ENCODE data around the gene RPL29.
A peak's percentile ranks its signal among the peaks of the same experiment; 100 is the strongest.
"Not testable (repeated sequence)": the region's sequence is repeated elsewhere in the genome, so short reads cannot be mapped to it uniquely, and the experiment has no call there.

Gene RPL29

GRCh38 chr3:51995346-51996163 lies at the start of gene RPL29:
RPL29 (minus strand) TSS chr3:51995895; CDS start chr3:51995461, 434 bp downstream.
- Mint-ChIP-seq H3K27ac (peak within 1 kb of the TSS; percentile 100), H3K9me3 (no peaks in the 10 kb centered on the region), H3K27me3 (ENCODE audit: low read depth) (peaks cover 13% of the 10 kb centered on the region), H3K36me3 (ENCODE audit: low read depth) (peaks cover 37% of the 10 kb centered on the region), H3K4me1 (ENCODE audit: low read depth) (peaks cover 26% of the 10 kb centered on the region), H3K4me3 (peak within 1 kb of the TSS; percentile 100)
- DNase-seq (ENCODE audit: low spot score): peak; percentile 89

DNA sequence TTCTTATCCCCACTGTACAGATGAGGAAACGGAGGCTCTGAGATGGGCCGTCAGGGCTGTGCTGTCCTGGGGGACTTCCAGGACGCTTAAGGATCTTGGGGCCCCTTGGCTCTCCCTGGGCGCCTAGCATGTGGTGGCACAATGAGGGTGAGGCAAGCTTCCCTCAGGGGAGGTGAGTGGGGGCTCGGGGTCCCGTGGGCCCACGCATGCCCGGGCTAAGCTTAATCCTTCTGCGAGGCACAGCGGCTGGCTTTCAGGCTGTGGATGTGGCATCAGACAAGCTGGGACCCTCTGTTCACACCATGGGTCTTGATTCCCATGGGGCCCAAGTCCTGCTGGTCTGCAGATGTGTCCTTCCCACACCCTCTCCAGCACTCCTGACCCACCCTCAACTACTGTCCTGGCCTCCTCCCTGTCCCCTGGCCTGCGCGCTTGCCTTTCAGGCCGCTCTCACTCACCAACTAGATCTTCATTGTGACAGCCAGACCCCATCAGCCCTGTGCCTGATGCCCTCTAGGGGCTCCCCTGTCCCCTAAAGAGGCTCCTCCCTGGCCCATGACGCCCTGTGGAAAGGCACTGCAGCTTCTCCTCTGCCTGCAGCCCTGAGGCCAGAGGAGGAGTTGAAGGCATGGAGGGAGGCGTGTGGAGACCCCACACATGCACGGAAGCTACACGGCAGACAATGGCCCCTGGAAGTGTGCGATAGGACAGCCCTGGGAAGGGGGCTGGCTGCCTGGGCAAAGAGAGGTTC lies 49.3 kb upstream of the RPL29 start:
- Mint-ChIP-seq H3K36me3 (ENCODE audit: low read depth) (peaks cover 6% of the 10 kb centered on the region), H3K27ac (no peak overlapping the region), H3K9me3 (no peaks in the 10 kb centered on the region), H3K4me1 (ENCODE audit: low read depth) (no peaks in the 10 kb centered on the region), H3K4me3 (no peak overlapping the region), H3K27me3 (ENCODE audit: low read depth) (peaks cover 5% of the 10 kb centered on the region)
- no peak for DNase-seq (ENCODE audit: low spot score)

- Mint-ChIP-seq H3K4me3 (no peak overlapping the region), H3K27ac (no peak overlapping the region), H3K27me3 (ENCODE audit: low read depth) (peaks cover 5% of the 10 kb centered on the region), H3K9me3 (no peaks in the 10 kb centered on the region), H3K36me3 (ENCODE audit: low read depth) (no peaks in the 10 kb centered on the region), H3K4me1 (ENCODE audit: low read depth) (no peaks in the 10 kb centered on the region)
- DNase-seq (ENCODE audit: low spot score): no peak
These were observed 48.1 kb upstream of the RPL29 start for GRCh38 chr3:52043750-52044149.

- H3K4me1 Mint-ChIP-seq (ENCODE audit: low read depth); H3K27me3 Mint-ChIP-seq (ENCODE audit: low read depth); H3K4me3 Mint-ChIP-seq; H3K27ac Mint-ChIP-seq; DNase-seq (ENCODE audit: low spot score); H3K9me3 Mint-ChIP-seq; H3K36me3 Mint-ChIP-seq (ENCODE audit: low read depth): not testable (repeated sequence)
These were observed 47.3 kb upstream of the RPL29 start for GRCh38 chr3:52043039-52043438.

GRCh38 chr3:52041118-52041731 lies 45.5 kb upstream of the RPL29 start:
- no peak overlapping the region for H3K27ac Mint-ChIP-seq
- no peaks in the 10 kb centered on the region for H3K9me3 Mint-ChIP-seq
- no peaks in the 10 kb centered on the region for H3K4me1 Mint-ChIP-seq (ENCODE audit: low read depth)
- no peak for DNase-seq (ENCODE audit: low spot score)
- peaks cover 5% of the 10 kb centered on the region for H3K27me3 Mint-ChIP-seq (ENCODE audit: low read depth)
- H3K36me3 Mint-ChIP-seq (ENCODE audit: low read depth): no peaks in the 10 kb centered on the region
- no peak overlapping the region for H3K4me3 Mint-ChIP-seq

DNA sequence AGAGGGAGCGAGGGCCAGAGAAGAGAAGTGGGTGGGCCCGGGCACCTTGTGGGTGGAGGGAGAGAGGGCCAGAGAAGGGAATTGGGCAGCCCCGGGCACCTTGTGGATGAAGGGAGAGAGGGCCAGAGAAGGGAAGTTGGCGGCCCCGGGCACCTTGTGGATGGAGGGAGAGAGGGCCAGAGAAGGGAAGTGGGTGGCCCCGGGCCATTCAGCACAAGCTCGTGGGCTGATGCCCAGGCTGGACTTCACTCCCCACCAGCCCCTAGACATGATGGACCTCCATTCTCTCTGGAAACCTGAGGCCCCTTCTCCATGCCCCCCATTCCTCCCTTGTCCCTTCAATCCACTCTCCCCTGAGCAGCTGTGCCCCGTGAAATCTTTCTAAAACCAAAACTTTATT lies 44.9 kb upstream of the RPL29 start:
- no peak for DNase-seq (ENCODE audit: low spot score)
- H3K27me3 Mint-ChIP-seq (ENCODE audit: low read depth): peaks cover 5% of the 10 kb centered on the region
- H3K4me3 Mint-ChIP-seq: no peak overlapping the region
- H3K36me3 Mint-ChIP-seq (ENCODE audit: low read depth): no peaks in the 10 kb centered on the region
- no peak overlapping the region for H3K27ac Mint-ChIP-seq
- no peaks in the 10 kb centered on the region for H3K4me1 Mint-ChIP-seq (ENCODE audit: low read depth)
- H3K9me3 Mint-ChIP-seq: no peaks in the 10 kb centered on the region

DNA sequence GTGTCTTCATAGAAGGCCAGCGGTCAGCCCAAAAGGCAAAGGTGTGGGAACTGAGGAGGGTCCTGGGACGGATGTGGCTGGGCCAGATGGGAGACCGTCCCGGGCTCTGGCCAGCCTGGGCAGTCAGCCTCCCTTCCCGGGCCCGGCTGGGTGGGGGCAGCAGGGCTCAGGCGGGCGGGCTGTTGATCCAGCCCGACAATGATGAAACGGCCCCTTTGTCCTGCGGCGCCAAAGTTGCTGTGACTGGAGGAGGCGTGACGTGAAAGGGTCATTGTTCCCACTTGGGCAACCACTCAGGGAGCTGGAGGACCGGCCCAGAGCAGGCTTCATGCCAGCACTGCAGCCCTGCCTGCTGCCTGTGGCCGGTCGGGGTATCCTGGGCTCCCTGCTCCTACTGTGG lies 44.2 kb upstream of the RPL29 start:
- Mint-ChIP-seq H3K9me3 (no peaks in the 10 kb centered on the region), H3K27ac (no peak overlapping the region), H3K27me3 (ENCODE audit: low read depth) (peaks cover 5% of the 10 kb centered on the region), H3K4me1 (ENCODE audit: low read depth) (no peaks in the 10 kb centered on the region), H3K4me3 (no peak overlapping the region), H3K36me3 (ENCODE audit: low read depth) (no peaks in the 10 kb centered on the region)
- DNase-seq (ENCODE audit: low spot score): no peak

- DNase-seq (ENCODE audit: low spot score): no peak
- Mint-ChIP-seq H3K36me3 (ENCODE audit: low read depth) (no peaks in the 10 kb centered on the region), H3K9me3 (no peaks in the 10 kb centered on the region), H3K27me3 (ENCODE audit: low read depth) (peaks cover 5% of the 10 kb centered on the region), H3K27ac (no peak overlapping the region), H3K4me1 (ENCODE audit: low read depth) (no peaks in the 10 kb centered on the region), H3K4me3 (no peak overlapping the region)
These were observed 43.7 kb upstream of the RPL29 start for GRCh38 chr3:52039426-52039825.

DNA sequence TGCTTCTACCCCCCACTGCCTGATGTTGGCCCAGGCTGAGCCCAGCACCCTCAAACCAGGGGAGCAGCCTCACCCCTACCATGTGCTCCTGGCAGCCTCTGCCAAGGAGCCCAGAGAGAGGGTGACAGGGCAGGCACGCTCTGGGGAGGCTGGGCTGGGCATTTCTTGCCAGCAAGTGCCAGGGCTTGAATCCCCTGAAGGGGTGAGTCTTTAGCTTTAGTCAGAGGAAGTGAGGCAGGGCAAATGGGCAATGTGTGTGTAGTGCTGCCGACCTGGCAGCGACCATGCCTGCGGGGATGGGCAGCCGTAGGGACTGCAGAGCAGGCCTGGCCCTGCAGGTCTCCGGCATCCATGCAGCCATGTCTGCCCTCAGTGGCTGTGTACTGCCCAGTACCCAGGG lies 42.5 kb upstream of the RPL29 start:
- Mint-ChIP-seq H3K9me3 (no peaks in the 10 kb centered on the region), H3K4me1 (ENCODE audit: low read depth) (no peaks in the 10 kb centered on the region), H3K36me3 (ENCODE audit: low read depth) (no peaks in the 10 kb centered on the region), H3K27me3 (ENCODE audit: low read depth) (peaks cover 5% of the 10 kb centered on the region), H3K4me3 (no peak overlapping the region), H3K27ac (no peak overlapping the region)
- DNase-seq (ENCODE audit: low spot score): no peak

- H3K4me1 Mint-ChIP-seq (ENCODE audit: low read depth): no peaks in the 10 kb centered on the region
- peaks cover 5% of the 10 kb centered on the region for H3K27me3 Mint-ChIP-seq (ENCODE audit: low read depth)
- H3K4me3 Mint-ChIP-seq: no peak overlapping the region
- H3K36me3 Mint-ChIP-seq (ENCODE audit: low read depth): no peaks in the 10 kb centered on the region
- DNase-seq (ENCODE audit: low spot score): no peak
- H3K9me3 Mint-ChIP-seq: no peaks in the 10 kb centered on the region
- H3K27ac Mint-ChIP-seq: no peak overlapping the region
These were observed 41.6 kb upstream of the RPL29 start for GRCh38 chr3:52037291-52037690.

GRCh38 chr3:52036829-52037228 lies 41.1 kb upstream of the RPL29 start:
- DNase-seq (ENCODE audit: low spot score): no peak
- Mint-ChIP-seq H3K27me3 (ENCODE audit: low read depth) (peaks cover 2% of the 10 kb centered on the region), H3K9me3 (no peaks in the 10 kb centered on the region), H3K4me3 (no peak overlapping the region), H3K4me1 (ENCODE audit: low read depth) (no peaks in the 10 kb centered on the region), H3K27ac (no peak overlapping the region), H3K36me3 (ENCODE audit: low read depth) (no peaks in the 10 kb centered on the region)

DNA sequence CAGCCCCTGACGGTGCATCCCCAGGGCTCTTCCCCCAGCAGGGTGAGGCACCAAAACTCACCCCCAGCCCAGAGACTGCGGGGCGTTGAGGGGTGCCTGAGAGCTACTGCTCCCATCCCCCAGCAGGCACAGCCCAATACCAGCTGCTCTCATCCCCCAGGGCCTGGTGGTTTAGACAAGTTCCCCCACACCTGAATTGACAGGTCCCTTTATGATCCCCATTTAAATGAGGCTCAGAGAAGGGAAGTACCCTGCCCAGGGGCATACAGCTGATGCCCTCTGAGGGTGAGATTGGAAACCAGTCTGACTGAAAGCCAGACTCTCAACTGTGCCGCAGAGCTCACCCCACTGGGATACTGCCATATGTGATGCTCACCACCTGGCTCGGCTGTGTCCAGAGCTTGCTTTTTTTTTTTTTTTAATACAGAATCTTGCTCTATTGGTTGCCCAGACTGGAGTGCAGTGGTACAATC lies 40.6 kb upstream of the RPL29 start:
- no peaks in the 10 kb centered on the region for H3K9me3 Mint-ChIP-seq
- H3K36me3 Mint-ChIP-seq (ENCODE audit: low read depth): no peaks in the 10 kb centered on the region
- no peak overlapping the region for H3K4me3 Mint-ChIP-seq
- no peaks in the 10 kb centered on the region for H3K27me3 Mint-ChIP-seq (ENCODE audit: low read depth)
- no peak overlapping the region for H3K27ac Mint-ChIP-seq
- H3K4me1 Mint-ChIP-seq (ENCODE audit: low read depth): no peaks in the 10 kb centered on the region
- DNase-seq (ENCODE audit: low spot score): no peak

GRCh38 chr3:52034651-52035050 lies 39.0 kb upstream of the RPL29 start:
- no peak overlapping the region for H3K27ac Mint-ChIP-seq
- no peaks in the 10 kb centered on the region for H3K36me3 Mint-ChIP-seq (ENCODE audit: low read depth)
- no peak overlapping the region for H3K4me3 Mint-ChIP-seq
- no peaks in the 10 kb centered on the region for H3K27me3 Mint-ChIP-seq (ENCODE audit: low read depth)
- no peaks in the 10 kb centered on the region for H3K4me1 Mint-ChIP-seq (ENCODE audit: low read depth)
- H3K9me3 Mint-ChIP-seq: no peaks in the 10 kb centered on the region
- no peak for DNase-seq (ENCODE audit: low spot score)

- H3K27ac Mint-ChIP-seq: no peak overlapping the region
- no peaks in the 10 kb centered on the region for H3K4me1 Mint-ChIP-seq (ENCODE audit: low read depth)
These were observed 38.5 kb upstream of the RPL29 start for GRCh38 chr3:52034212-52034611.

More at GRCh38 chr3:52034212-52034611, 38.5 kb upstream of the RPL29 start:
- Mint-ChIP-seq H3K36me3 (ENCODE audit: low read depth) (no peaks in the 10 kb centered on the region), H3K4me3 (no peak overlapping the region), H3K27me3 (ENCODE audit: low read depth) (no peaks in the 10 kb centered on the region), H3K9me3 (no peaks in the 10 kb centered on the region)
- no peak for DNase-seq (ENCODE audit: low spot score)

Data from T-helper 2 cell treated with Interferon-gamma antibody and Interleukin-4, amounts not matched to agents 5 μg/mL and 100 μg/mL, for 36 hours (primary cell).